Mesodermal cell (in vitro differentiated cells): ENCODE measurements around the gene MRPS35.

Experiments
- H3K27ac ChIP-seq: 2 replicates; pipeline ENCODE4 v1.7.0; 2013; ENCODE audit warnings: mild to moderate bottlenecking, low read depth, low read length, moderate library complexity; ENCODE audit not compliant: severe bottlenecking
- H3K36me3 ChIP-seq: 2 replicates; pipeline ENCODE4 v1.7.1; 2013; ENCODE audit warnings: mild to moderate bottlenecking, low read length, moderate library complexity; ENCODE audit not compliant: control insufficient read depth, insufficient read depth
- H3K4me1 ChIP-seq: one replicate; pipeline ENCODE4 v1.7.1; 2013; ENCODE audit warnings: mild to moderate bottlenecking, low read length; ENCODE audit not compliant: insufficient read depth, control insufficient read depth, poor library complexity, severe bottlenecking
- H3K4me3 ChIP-seq: 2 replicates; pipeline ENCODE4 v1.7.0; 2013; ENCODE audit warnings: low read length, control low read depth, mild to moderate bottlenecking; ENCODE audit not compliant: insufficient read depth, poor library complexity, severe bottlenecking; ENCODE audit errors: extremely low read depth
- H3K9me3 ChIP-seq: 2 replicates; pipeline ENCODE4 v1.7.1; 2013; ENCODE audit warnings: mild to moderate bottlenecking, low read length, moderate library complexity; ENCODE audit not compliant: control insufficient read depth
- WGBS, 2 experiments: methylation state at CpG; one replicate each; pipeline ENCODE4 v1.1.5; 2013; ENCODE audit warnings: missing lambda C conversion rate in 2 of 2; ENCODE audit not compliant: insufficient coverage in 2 of 2; 5-methylcytosine and 5-hydroxymethylcytosine counted together

MRPS35 gene

DNA sequence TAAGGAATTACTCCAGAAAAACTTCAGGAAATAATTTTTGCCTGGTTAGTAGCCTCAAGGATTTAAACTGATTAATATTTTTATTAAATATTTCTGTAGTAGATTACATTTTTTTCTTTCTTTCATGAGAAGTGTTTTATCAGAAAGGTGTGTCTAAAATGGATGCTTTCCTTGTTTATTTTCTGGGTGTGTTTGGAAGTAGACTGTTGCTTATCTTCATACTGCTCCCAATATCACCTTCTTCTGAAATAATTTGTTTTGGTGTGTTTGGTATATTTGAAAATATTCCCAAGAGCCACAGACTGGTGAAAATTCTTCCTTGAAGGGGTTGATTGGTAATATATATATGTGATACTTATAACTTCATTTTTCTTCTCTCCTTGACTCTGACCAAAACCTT is 24.5 kb upstream of the MRPS35 start:
- H3K4me1 ChIP-seq = no peaks in the 10 kb centered on the region
- H3K36me3 ChIP-seq = peaks cover 88% of the 10 kb centered on the region
- no peak overlapping the region for H3K4me3 ChIP-seq

DNA sequence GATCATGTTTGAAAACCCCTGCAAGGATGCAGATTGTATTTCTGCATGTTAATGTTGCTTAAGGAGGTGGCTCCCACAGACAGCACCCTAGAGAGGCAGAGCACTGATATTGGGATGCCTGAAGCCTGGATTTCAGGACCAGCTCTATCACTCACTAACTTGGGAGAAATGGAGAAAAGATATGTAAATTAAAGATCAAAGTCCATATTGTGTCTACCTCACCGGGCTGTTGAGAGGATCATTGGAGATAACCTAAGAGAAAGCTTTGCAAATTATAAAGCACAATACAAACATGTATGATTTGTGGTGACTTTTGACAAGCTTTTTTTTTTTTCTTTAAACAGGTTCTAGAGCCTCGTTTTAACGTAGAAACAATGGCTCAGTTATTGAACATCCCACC is 22.0 kb upstream of the MRPS35 start:
- Histone ChIP-seq H3K4me3 (no peak overlapping the region), H3K4me1 (no peaks in the 10 kb centered on the region), H3K9me3 (no peaks in the 10 kb centered on the region), H3K27ac (no peak overlapping the region), H3K36me3 (peaks cover 89% of the 10 kb centered on the region)
- WGBS, 2 experiments = 90 to 100% methylated on average over 2 to 3 of the region's 3 CpGs

More for the DNA sequence above, 24.5 kb upstream of the MRPS35 start:
- no peak overlapping the region for H3K27ac ChIP-seq
- no peaks in the 10 kb centered on the region for H3K9me3 ChIP-seq

DNA sequence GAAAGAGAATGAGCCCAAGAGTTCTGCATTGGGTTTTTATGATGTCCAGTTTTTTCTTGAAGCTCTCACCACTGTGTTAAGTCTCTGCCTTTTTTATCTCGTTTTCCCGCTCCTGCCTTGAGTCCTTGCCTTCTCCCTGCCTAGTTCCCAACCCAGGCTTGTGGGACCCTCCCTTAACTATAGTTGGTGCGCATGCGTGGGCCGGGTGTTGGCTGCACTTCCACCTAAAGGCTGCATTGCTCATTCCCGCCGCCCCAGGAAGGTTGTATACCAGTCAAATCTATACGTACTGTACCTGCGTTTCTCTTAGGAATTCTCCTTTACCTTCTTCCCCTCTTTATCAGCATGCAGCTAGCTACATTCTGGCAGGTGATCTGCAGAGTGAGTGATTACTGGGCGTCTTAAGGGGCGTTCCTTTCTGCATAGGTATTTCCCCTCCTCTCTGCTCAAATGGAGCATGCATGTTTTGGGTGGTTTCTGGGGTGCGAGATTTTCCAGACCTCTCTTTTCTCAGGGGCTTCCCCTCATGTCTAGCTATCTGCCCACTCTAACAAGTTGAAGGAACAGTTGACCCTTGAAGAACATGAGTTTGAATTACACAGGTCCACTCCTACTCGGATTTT is 21.0 kb upstream of the MRPS35 start:
- no peaks in the 10 kb centered on the region for H3K9me3 ChIP-seq
- no peak overlapping the region for H3K27ac ChIP-seq
- WGBS, 2 experiments = 93 to 94% methylated on average over 8 to 10 of the region's 13 CpGs
- no peaks in the 10 kb centered on the region for H3K4me1 ChIP-seq
- no peak overlapping the region for H3K4me3 ChIP-seq
- peaks cover 91% of the 10 kb centered on the region for H3K36me3 ChIP-seq

DNA sequence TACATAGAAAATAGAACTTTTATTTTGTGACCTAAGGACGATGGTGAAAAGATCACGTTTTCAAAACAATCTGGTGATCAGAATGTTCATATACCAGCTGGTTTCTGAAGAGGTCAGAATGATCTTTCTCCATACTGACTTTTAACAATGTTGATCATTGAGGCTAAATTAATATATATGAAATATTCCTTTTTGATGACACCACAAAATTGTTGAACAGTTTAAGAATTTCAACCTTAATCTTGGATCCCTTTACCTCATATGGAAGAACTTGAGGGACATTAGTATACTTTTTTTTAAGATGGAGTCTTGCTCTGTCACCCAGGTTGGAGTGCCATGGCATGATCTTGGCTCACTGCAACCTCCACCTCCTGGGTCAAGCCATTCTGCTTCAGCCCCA is 17.2 kb upstream of the MRPS35 start:
- no peak overlapping the region for H3K4me3 ChIP-seq
- no CpG with 5 or more reads among the region's 2 CpGs for WGBS, 2 experiments
- peaks cover 81% of the 10 kb centered on the region for H3K36me3 ChIP-seq
- H3K4me1 ChIP-seq = no peaks in the 10 kb centered on the region
- H3K9me3 ChIP-seq = no peaks in the 10 kb centered on the region
- H3K27ac ChIP-seq = no peak overlapping the region

DNA sequence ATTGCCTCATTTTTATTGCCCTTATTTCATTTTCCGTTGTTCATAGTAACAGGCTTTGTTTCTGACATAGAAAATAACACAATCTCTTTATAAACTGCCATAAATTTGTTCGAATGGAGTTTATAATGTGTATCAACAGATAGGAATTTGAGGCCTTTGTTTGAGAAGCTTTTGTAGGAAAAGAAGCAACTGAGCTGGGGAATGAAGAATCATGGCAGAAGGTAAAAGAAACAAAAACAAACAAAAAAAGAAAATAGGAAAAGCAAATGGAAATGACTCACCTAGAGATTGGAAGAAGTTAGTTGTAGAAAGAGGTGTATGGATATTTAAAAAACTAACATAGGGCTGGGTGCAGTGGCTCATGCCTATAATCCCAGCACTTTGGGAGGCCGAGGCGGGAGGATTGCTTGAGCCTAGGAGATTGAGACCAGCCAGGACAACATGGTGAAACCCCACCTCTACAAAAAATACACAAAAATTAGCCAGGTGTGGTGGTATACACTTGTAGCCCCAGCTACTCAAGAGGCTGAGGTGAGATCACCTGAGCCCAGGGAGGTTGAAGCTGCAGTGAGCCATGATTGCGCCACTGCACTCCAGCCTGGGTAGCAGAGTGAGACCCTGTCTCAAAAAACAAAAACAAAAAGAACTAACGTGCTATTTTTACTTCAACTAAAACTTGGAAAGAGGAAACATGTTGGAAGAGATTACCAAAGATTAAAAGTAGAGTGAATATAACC is 14.9 kb upstream of the MRPS35 start:
- Histone ChIP-seq H3K36me3 (peaks cover 57% of the 10 kb centered on the region), H3K4me1 (no peaks in the 10 kb centered on the region), H3K4me3 (no peak overlapping the region), H3K27ac (no peak overlapping the region), H3K9me3 (no peaks in the 10 kb centered on the region)
- 100% methylated on average over 1 to 2 of the region's 6 CpGs for WGBS, 2 experiments

DNA sequence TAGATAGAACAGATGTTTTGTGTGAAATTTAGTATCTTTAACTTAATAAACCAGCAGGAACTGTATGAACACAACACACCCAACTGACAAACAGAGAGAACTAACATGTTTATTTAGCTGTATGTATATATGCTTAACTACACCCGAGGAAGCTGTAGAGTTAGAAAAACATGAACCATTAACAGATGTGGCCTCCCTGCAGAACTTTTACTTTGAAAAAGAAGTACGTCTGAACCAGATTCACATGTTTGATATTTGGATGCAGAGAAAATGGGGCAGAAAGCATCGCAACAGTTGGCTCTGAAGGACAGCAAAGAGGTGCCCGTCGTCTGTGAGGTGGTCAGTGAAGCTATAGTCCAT is 14.4 kb upstream of the MRPS35 start, which contains the start of gene REP15:
REP15 (plus strand) TSS at position 155 of the 360 bp plus-strand sequence; CDS start at position 271, 116 bp downstream.
- peaks cover 52% of the 10 kb centered on the region for H3K36me3 ChIP-seq
- no peak within 1 kb of the TSS for H3K4me3 ChIP-seq
- 94 to 100% methylated on average over 3 to 5 of the region's 5 CpGs for WGBS, 2 experiments
- no peaks in the 10 kb centered on the region for H3K9me3 ChIP-seq
- no peaks in the 10 kb centered on the region for H3K4me1 ChIP-seq
- peak within 1 kb of the TSS; percentile 33 for H3K27ac ChIP-seq

DNA sequence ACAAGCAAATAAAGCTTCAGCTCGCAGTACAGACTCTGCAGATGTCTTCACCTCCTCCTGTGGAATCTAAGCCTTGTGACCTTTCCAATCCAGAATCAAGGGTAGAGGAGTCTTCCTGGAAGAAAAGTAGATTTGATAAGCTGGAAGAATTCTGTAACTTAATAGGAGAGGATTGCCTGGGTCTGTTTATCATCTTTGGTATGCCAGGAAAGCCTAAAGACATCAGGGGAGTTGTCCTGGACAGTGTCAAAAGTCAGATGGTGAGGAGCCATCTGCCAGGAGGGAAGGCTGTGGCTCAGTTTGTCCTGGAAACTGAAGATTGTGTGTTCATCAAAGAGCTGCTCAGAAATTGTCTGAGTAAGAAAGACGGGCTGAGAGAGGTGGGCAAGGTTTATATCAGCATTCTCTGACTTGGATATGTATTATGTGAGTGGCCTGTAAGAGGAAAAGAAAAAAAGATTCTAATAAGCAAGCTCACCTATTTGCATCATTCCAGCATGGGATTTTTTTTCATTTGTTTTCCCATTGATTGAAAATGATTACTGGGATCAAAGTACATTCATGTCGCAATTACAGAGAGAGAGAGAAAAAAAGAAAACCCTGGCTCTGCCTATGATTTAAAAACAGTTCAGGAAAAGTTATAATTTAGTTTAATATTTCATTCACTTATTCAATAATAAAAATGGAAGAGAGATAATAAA is 13.6 kb upstream of the MRPS35 start:
- no peak overlapping the region for H3K4me3 ChIP-seq
- 89 to 100% methylated on average over 1 of the region's 3 CpGs for WGBS, 2 experiments
- H3K4me1 ChIP-seq = no peaks in the 10 kb centered on the region
- H3K36me3 ChIP-seq = peaks cover 44% of the 10 kb centered on the region
- no peaks in the 10 kb centered on the region for H3K9me3 ChIP-seq
- H3K27ac ChIP-seq = peak overlapping the region; percentile 33

DNA sequence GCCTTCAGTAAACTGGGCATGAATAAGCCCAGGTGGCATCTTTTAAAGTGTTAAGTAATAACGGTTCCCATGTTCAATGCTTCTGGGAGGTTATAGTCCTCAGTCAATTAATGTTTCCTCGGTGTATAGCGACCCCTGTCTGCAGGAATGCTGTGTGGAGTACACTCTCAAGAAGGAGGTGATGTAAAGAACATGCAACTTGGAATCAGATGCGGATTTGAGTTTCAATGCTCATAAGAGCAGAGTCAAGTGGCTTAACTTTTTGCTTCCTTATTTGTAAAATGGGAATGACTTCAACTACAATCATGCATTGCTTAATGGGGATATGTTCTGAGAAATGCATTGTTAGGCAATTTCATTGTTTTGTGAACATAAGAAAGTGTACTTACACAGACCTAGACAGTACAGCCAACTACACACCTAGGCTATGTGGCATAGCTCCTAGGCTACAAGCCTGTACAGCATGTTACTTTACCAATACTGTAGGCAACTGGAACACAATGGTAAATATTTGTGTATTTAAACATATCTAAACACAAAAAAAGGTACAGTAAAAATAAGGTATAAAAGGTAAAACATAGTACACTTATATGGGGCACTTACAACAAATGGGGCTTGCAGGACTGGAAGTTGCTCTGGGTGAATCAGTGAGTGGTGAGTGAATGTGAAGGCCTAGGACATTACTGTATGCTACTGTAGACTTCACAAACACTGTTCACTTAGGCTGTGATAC is 6.7 kb upstream of the MRPS35 start:
- 22 to 35% methylated on average over 4 of the region's 4 CpGs for WGBS, 2 experiments
- Histone ChIP-seq H3K9me3 (no peaks in the 10 kb centered on the region), H3K4me1 (no peaks in the 10 kb centered on the region), H3K27ac (no peak overlapping the region), H3K4me3 (no peak overlapping the region), H3K36me3 (no peaks in the 10 kb centered on the region)

DNA sequence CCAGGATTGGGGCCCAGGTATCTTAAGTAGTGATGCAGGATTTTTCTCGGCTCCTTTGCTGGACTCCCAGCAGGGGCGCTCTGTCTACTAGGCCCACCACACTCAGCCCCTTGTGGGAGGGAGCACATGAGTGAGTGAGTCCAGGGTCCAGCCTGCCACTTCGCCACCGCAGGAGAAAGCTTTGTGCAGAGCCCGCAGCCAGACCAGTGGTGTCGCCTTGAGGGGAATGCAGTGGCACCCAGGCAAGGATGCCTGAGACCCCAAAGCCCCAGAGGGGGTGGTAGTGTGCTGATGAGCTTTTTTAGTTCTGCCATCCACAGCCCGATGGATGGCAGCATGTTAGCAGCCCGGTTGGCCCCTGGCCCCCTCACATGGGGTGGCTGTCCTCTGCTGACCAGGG is 5.4 kb upstream of the MRPS35 start:
- no peak overlapping the region for H3K27ac ChIP-seq
- no peak overlapping the region for H3K4me3 ChIP-seq
- 82 to 90% methylated on average over 5 to 7 of the region's 8 CpGs for WGBS, 2 experiments
- no peaks in the 10 kb centered on the region for H3K4me1 ChIP-seq
- H3K36me3 ChIP-seq = no peaks in the 10 kb centered on the region
- H3K9me3 ChIP-seq = no peaks in the 10 kb centered on the region

DNA sequence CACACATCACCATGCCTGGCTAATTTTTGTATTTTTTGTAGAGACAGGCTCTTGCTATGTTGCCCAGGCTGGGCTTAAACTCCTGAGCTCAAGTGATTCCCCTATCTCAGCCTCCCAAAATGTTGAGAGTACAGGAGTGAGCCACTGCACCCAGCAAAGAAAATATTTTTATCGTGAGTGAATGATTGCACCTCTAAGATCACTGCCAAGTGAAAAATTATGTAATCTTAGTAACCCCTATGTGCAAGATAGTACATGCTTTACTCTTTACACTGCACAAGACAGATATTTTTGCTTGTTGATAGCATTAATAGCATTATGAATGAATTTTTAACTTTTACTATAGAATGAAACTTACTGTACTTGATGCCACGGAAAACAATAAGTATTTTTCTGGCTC is 3.4 kb upstream of the MRPS35 start:
- Histone ChIP-seq H3K4me3 (no peak overlapping the region), H3K36me3 (peaks cover 3% of the 10 kb centered on the region), H3K9me3 (no peaks in the 10 kb centered on the region), H3K27ac (no peak overlapping the region), H3K4me1 (no peaks in the 10 kb centered on the region)
- WGBS, 2 experiments = 100% methylated on average over 1 of the region's 2 CpGs; no CpG with 5 or more reads in 1 of the 2 experiments
